Measurements from ENCODE around the gene TADA2B. TPM values are rescaled to one million over a fixed set of nuclear protein-coding genes. Genes with fewer than 3 reads are reported as not detected.
A peak's percentile ranks its signal among the peaks of the same experiment; 100 is the strongest.

Gene TADA2B
- total RNA-seq, 5 donors from 2014 or later (not counting 1 experiment from before 2014, with no cell fraction given): 36.6 to 44.8 (median 42.3) TPM

DNA sequence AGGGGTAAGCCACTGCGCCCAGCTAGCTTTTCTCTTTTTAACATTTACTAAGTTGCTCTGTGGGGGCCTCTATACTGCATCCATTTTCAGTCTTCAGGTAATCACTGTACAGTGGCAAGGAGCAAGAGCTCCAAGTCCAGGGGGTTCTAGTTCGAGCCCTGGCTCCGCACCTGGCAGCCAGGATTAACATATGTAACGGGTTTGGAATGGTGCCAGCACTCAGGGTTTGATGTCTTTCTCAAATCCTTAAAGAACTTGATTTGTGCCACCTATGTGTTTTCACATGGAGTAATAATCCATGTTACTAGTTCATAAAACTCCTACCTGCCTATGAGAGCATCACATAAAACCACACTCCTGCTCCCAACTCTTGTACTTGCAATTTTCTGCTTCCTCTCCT is 20.2 kb downstream of the TADA2B start:
- H3K4me3 ChIP-seq (ENCODE audit: control insufficient read depth in 1 of 2, extremely low read depth in 1 of 2, low read length in 1 of 2): no peak overlapping the region
- H3K27ac ChIP-seq (ENCODE audit: low read length): no peak overlapping the region
- peaks cover 9 to 34% of the 10 kb centered on the region in 2 experiments for H3K4me1 ChIP-seq (ENCODE audit: control insufficient read depth in 1 of 2, extremely low read depth in 1 of 2, insufficient read depth in 2 of 2, low read length in 2 of 2)
- ATAC-seq (replicated peaks in 1 of 4) (no peak), DNase-seq (no peak)
- ChIA-PET POLR2A (no interaction called here), CTCF (no interaction called here)
- H3K9me3 Mint-ChIP-seq: no peaks in the 10 kb centered on the region
- peak overlapping the region in 1 of 2 donors; percentile 37 for H3K27ac Mint-ChIP-seq
- H3K36me3 ChIP-seq (ENCODE audit: control insufficient read depth in 2 of 2, extremely low read depth in 1 of 2, insufficient read depth in 1 of 2, low read length in 1 of 2): peaks cover 0 to 62% of the 10 kb centered on the region in 2 donors
- WGBS (ENCODE audit: insufficient coverage): 83% methylated on average over 2 of the region's 4 CpGs
- H3K9me3 ChIP-seq: no peaks in the 10 kb centered on the region
- peaks cover 29 to 43% (median 40%) of the 10 kb centered on the region in 3 donors for H3K4me1 Mint-ChIP-seq
- H3K27me3 ChIP-seq (replicated peaks in 1 of 2; ENCODE audit: control insufficient read depth in 2 of 2, extremely low read depth in 1 of 2, insufficient read depth in 2 of 2, low read length in 1 of 2): no peaks in the 10 kb centered on the region
- H3K36me3 Mint-ChIP-seq: peaks cover 40% of the 10 kb centered on the region
- no peaks in the 10 kb centered on the region for H3K27me3 Mint-ChIP-seq
- H3K4me3 Mint-ChIP-seq: no peak overlapping the region

DNA sequence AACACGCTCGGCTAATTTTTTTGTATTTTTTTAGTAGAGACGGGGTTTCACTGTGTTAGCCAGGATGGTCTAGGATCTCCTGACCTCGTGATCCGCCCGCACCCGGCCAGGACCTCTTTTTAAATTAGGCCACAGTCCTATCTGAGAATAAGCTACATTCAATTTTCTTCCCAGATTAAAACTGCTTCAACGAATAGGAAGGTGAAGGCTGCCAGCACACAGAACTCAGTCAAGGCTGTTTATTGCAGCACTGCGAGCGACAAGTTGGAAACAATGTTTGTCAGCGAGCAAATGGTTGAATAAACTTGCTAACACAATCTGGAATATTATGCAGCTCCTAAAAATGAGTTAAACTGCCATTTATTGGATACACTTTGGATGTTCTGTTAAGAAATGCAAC is 22.8 kb downstream of the TADA2B start:
- Histone ChIP-seq H3K9me3 (no peaks in the 10 kb centered on the region), H3K36me3 (ENCODE audit: control insufficient read depth in 2 of 2, extremely low read depth in 1 of 2, insufficient read depth in 1 of 2, low read length in 1 of 2) (peaks cover 0 to 37% of the 10 kb centered on the region in 2 donors), H3K27ac (ENCODE audit: low read length) (no peak overlapping the region), H3K4me3 (ENCODE audit: control insufficient read depth in 1 of 2, extremely low read depth in 1 of 2, low read length in 1 of 2) (no peak overlapping the region), H3K27me3 (replicated peaks in 1 of 2; ENCODE audit: control insufficient read depth in 2 of 2, extremely low read depth in 1 of 2, insufficient read depth in 2 of 2, low read length in 1 of 2) (peaks cover 0 to 2% of the 10 kb centered on the region in 2 experiments), H3K4me1 (ENCODE audit: control insufficient read depth in 1 of 2, extremely low read depth in 1 of 2, insufficient read depth in 2 of 2, low read length in 2 of 2) (peaks cover 11 to 48% of the 10 kb centered on the region in 2 experiments)
- ATAC-seq (replicated peaks in 1 of 4): no peak
- ChIA-PET CTCF (interaction anchor here in 1 of 2 donors (6.4 kb wide), 1 partner anchor 24 kb away, joined by 69 read pairs; the partner anchor contains the start of gene TADA2B), POLR2A (interaction anchor here (0.5 to 1.8 kb wide), 4 partner anchors 23 to 282 kb away, joined by 3 to 6 read pairs (median 4); partner anchors contain the start of gene TADA2B (in 1 of the 2))
- H3K27ac Mint-ChIP-seq: peak overlapping the region; percentile 61 to 70
- peak overlapping the region; percentile 90 to 97 (median 93) for H3K4me3 Mint-ChIP-seq
- H3K27me3 Mint-ChIP-seq: peaks cover 0 to 2% of the 10 kb centered on the region in 2 donors
- H3K4me1 Mint-ChIP-seq: peaks cover 41 to 57% (median 55%) of the 10 kb centered on the region in 3 donors
- H3K9me3 Mint-ChIP-seq: no peaks in the 10 kb centered on the region
- 94% methylated on average over 11 of the region's 11 CpGs for WGBS (ENCODE audit: insufficient coverage)
- no peak for DNase-seq
- H3K36me3 Mint-ChIP-seq: peaks cover 32% of the 10 kb centered on the region

DNA sequence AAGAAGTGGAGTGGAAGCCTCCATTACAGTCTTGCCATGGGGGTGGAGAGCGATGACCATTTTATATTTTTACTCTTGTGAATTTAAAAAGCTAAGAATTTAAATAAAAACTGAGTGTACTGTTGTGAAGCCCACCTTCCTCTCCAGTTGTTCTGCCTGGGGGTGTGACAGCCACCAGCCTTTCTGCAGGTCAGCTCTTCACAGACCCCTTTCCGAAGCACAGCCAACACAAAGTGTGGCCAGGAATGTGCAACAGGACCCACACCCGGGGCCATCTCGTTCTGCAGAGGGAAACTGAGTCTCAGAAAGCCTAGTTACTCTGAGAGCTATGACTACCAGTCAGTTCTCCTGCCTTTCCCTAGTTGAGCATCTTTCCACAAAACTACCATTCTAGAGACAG is 23.3 kb downstream of the TADA2B start:
- no peak for ATAC-seq (replicated peaks in 1 of 4)
- Histone ChIP-seq H3K27ac (ENCODE audit: low read length) (peak overlapping the region; percentile 2), H3K4me3 (ENCODE audit: control insufficient read depth in 1 of 2, extremely low read depth in 1 of 2, low read length in 1 of 2) (peak overlapping the region; percentile 81 to 86), H3K4me1 (ENCODE audit: control insufficient read depth in 1 of 2, extremely low read depth in 1 of 2, insufficient read depth in 2 of 2, low read length in 2 of 2) (peaks cover 11 to 50% of the 10 kb centered on the region in 2 experiments), H3K9me3 (no peaks in the 10 kb centered on the region), H3K27me3 (replicated peaks in 1 of 2; ENCODE audit: control insufficient read depth in 2 of 2, extremely low read depth in 1 of 2, insufficient read depth in 2 of 2, low read length in 1 of 2) (peaks cover 0 to 7% of the 10 kb centered on the region in 2 experiments), H3K36me3 (ENCODE audit: control insufficient read depth in 2 of 2, extremely low read depth in 1 of 2, insufficient read depth in 1 of 2, low read length in 1 of 2) (peaks cover 0 to 32% of the 10 kb centered on the region in 2 donors)
- H3K9me3 Mint-ChIP-seq: no peaks in the 10 kb centered on the region
- peak overlapping the region; percentile 90 to 97 (median 93) for H3K4me3 Mint-ChIP-seq
- peaks cover 42 to 57% (median 55%) of the 10 kb centered on the region in 3 donors for H3K4me1 Mint-ChIP-seq
- ChIA-PET POLR2A (interaction anchor here (0.5 to 1.8 kb wide), 7 partner anchors 10 to 282 kb away, joined by 3 to 6 read pairs (median 4); partner anchors contain the start of gene TADA2B (in 1 of the 2)), CTCF (interaction anchor here (0.6 to 6.4 kb wide), 3 partner anchors 25 to 92 kb away, joined by 3 to 69 read pairs (median 6); partner anchors contain the start of gene TADA2B (in 1 of the 2))
- no peak for DNase-seq
- H3K27ac Mint-ChIP-seq: peak overlapping the region; percentile 43 to 84
- peaks cover 29% of the 10 kb centered on the region for H3K36me3 Mint-ChIP-seq
- whole genome bisulfite sequencing (ENCODE audit: insufficient coverage): 83% methylated on average over 3 of the region's 4 CpGs
- H3K27me3 Mint-ChIP-seq: peaks cover 0 to 2% of the 10 kb centered on the region in 2 donors

DNA sequence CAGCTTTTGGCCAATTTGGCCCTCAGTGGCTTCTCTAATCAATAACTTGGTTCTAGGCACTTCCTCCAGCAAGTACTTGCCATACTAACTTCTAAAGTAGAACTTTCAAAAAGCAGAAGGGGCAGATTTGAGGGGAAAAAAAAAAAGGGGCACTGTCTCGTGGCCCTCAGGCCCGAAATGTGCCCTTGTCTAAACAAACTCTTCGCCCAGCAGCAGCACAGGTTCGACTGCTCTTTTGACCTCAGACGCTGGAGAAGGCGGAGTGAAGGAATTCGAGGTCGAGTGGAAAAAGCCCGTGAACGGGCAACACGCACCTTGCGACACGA is 23.9 kb downstream of the TADA2B start:
- ChIA-PET CTCF (interaction anchor here (0.6 to 6.4 kb wide), 6 partner anchors 25 to 350 kb away, joined by 3 to 69 read pairs (median 6); partner anchors contain the start of genes TADA2B (in 1 of the 2) and TBC1D14 (in 1 of the 2)), POLR2A (interaction anchor here (0.7 to 2.3 kb wide), 9 partner anchors 10 to 359 kb away, joined by 3 to 11 read pairs (median 5); partner anchors contain the start of gene TADA2B (in 2 of the 2))
- H3K27me3 Mint-ChIP-seq: peaks cover 0 to 2% of the 10 kb centered on the region in 2 donors
- no peak for DNase-seq
- Histone ChIP-seq H3K9me3 (no peaks in the 10 kb centered on the region), H3K27me3 (replicated peaks in 1 of 2; ENCODE audit: control insufficient read depth in 2 of 2, extremely low read depth in 1 of 2, insufficient read depth in 2 of 2, low read length in 1 of 2) (peaks cover 0 to 7% of the 10 kb centered on the region in 2 experiments), H3K36me3 (ENCODE audit: control insufficient read depth in 2 of 2, extremely low read depth in 1 of 2, insufficient read depth in 1 of 2, low read length in 1 of 2) (peaks cover 0 to 26% of the 10 kb centered on the region in 2 donors), H3K27ac (ENCODE audit: low read length) (peak overlapping the region; percentile 39), H3K4me3 (ENCODE audit: control insufficient read depth in 1 of 2, extremely low read depth in 1 of 2, low read length in 1 of 2) (peak overlapping the region; percentile 81 to 86), H3K4me1 (ENCODE audit: control insufficient read depth in 1 of 2, extremely low read depth in 1 of 2, insufficient read depth in 2 of 2, low read length in 2 of 2) (peaks cover 11 to 50% of the 10 kb centered on the region in 2 experiments)
- WGBS (ENCODE audit: insufficient coverage): 3% methylated on average over 13 of the region's 13 CpGs
- no peaks in the 10 kb centered on the region for H3K9me3 Mint-ChIP-seq
- peaks cover 42 to 57% (median 55%) of the 10 kb centered on the region in 3 donors for H3K4me1 Mint-ChIP-seq
- H3K27ac Mint-ChIP-seq: peak overlapping the region; percentile 83 to 84
- no peak for ATAC-seq (replicated peaks in 1 of 4)
- peak overlapping the region; percentile 90 to 97 (median 93) for H3K4me3 Mint-ChIP-seq
- peaks cover 23% of the 10 kb centered on the region for H3K36me3 Mint-ChIP-seq

DNA sequence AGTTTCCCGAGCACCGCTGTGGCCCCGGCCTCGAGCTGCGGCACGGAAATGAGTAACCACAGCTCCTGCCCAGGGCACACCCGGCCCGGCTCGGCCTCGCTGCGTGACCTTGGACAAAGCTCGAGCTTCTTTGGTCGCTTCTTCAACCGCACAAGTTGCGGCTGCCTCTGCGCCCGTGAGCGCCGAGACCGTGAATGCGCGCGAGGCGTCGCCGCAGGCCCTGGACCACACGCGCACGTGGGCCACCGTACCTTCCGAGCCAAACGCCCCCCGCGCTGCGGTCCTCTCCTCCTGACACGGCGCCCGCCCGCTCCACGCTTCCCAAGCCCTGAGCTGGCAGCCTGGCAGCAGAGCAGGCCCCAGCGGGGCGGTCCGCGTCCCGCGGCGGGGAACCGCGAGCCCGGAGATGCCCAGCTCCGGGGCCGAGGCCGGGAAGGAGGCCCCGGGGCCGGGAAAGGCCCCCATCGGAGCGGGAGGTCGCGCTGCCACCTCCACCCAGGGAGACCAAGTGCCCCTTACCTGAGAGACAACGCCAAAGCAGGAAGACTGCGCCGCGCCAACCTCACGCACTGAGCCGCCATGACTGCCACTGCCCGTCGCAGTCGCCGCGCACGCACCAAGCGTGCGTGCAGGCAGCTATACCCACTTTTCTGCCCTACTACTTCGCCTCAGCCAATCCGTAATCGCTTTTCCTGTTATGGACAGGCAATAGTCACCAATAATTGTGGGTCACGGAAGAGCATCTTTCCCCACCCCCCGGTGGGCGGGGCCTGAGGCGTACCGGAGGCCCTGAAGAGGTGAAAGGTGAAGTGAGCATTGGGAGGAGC is 24.5 kb downstream of the TADA2B start, which contains the start of gene GRPEL1:
Gene GRPEL1 (minus strand): TSS at position 613 of the 827 bp plus-strand sequence. CDS start 32 bp downstream, at position 581.
- Mint-ChIP-seq H3K9me3 (no peaks in the 10 kb centered on the region), H3K27ac (peak within 1 kb of the TSS; percentile 96), H3K36me3 (peaks cover 21% of the 10 kb centered on the region), H3K4me1 (peaks cover 42 to 57% (median 55%) of the 10 kb centered on the region in 3 donors), H3K4me3 (peak within 1 kb of the TSS; percentile 90 to 97 (median 93)), H3K27me3 (peaks cover 0 to 2% of the 10 kb centered on the region in 2 donors)
- peak within 1 kb of the TSS; percentile 59 for H3K27ac ChIP-seq (ENCODE audit: low read length)
- ChIA-PET POLR2A (interaction anchor here (0.5 to 2.3 kb wide), 11 partner anchors 11 to 753 kb away, joined by 3 to 11 read pairs (median 5); partner anchors contain the start of genes TADA2B (in 2 of the 2) and MAN2B2 (in 1 of the 2)), CTCF (interaction anchor here (0.6 to 6.4 kb wide), 14 partner anchors 22 to 392 kb away, joined by 3 to 69 read pairs (median 4); partner anchors contain the start of genes TADA2B (in 1 of the 2) and TBC1D14 (in 1 of the 2))
- peak within 1 kb of the TSS; percentile 81 to 86 for H3K4me3 ChIP-seq (ENCODE audit: control insufficient read depth in 1 of 2, extremely low read depth in 1 of 2, low read length in 1 of 2)
- H3K27me3 ChIP-seq (replicated peaks in 1 of 2; ENCODE audit: control insufficient read depth in 2 of 2, extremely low read depth in 1 of 2, insufficient read depth in 2 of 2, low read length in 1 of 2): peaks cover 0 to 7% of the 10 kb centered on the region in 2 experiments
- WGBS (ENCODE audit: insufficient coverage): under 1% methylated on average over 73 of the region's 81 CpGs
- DNase-seq (peak in 34 of 35 experiments; percentile 98 to 100 (median 100)), ATAC-seq (replicated peaks in 1 of 4) (peak; percentile 86 to 94 (median 91))
- H3K36me3 ChIP-seq (ENCODE audit: control insufficient read depth in 2 of 2, extremely low read depth in 1 of 2, insufficient read depth in 1 of 2, low read length in 1 of 2): peaks cover 0 to 21% of the 10 kb centered on the region in 2 donors
- no peaks in the 10 kb centered on the region for H3K9me3 ChIP-seq
- peaks cover 11 to 50% of the 10 kb centered on the region in 2 experiments for H3K4me1 ChIP-seq (ENCODE audit: control insufficient read depth in 1 of 2, extremely low read depth in 1 of 2, insufficient read depth in 2 of 2, low read length in 2 of 2)
